Skin of body (tissue), 2 donors: ENCODE data around the gene ZBTB42. TPM values are rescaled to one million over a fixed set of nuclear protein-coding genes. Genes with fewer than 3 reads are reported as not detected.

Experiments
- DNase-seq: peaks from one replicate; lab custom pipeline; 2025; lab: John Stamatoyannopoulos, UW
- total RNA-seq: library from RNA; depleted of rRNA; stranded (reverse); fragments of >200 nt; gene quantifications from one replicate; pipeline ENCODE4 v1.2.3, GENCODE V29; 2014

Gene ZBTB42
- total RNA-seq, 1 donor from 2014 or later: 2.8 TPM

GRCh38 chr14:104769324-104770071 lies 31.4 kb upstream of the ZBTB42 start:
- DNase-seq: no peak

DNA sequence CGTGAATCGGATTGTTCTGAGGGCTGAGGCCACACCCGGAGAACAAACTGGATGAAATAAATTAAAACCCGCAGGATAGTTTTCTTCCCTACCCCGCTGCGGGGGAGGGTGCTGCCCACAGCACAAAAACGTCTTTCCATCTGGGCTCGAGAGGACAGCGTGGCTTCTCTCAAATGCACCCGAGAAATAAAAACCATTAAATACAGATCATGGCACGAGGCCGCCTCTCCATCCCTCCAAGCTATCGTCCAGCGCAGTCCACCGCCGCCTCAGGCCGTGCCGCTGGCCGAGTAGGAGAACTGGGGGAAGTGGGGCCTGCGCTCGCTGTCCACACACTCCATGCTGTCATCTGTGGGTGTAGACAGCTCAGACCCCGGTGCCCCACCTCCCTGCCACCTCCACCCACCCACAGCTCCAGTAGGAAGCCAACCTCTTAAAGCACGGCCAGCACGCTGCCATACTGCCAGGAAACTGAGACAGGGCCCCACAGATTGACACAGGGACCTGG lies 30.8 kb upstream of the ZBTB42 start:
- no peak for DNase-seq

- DNase-seq: no peak
Measured at GRCh38 chr14:104770851-104771272, 30.0 kb upstream of the ZBTB42 start.

DNA sequence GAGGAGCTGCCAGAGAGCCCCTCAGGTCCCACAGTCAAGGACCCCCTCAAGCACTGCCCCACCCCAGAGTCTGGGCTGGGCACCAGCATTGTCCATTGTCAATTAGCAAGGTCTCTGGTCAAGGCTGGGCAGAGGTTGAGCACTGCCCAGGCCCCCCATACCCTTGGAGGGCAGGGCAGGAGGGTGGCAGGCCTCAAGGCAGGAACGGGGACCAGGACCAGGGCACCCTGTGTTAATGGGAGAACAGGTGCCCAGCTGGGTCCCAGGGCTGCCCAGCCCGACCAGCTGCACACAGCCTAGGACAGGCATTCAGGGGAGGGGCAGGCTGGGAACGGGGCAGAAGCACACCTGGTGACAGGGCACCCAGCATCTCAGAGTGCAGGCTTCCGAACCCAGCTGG lies 29.5 kb upstream of the ZBTB42 start:
- DNase-seq: no peak

GRCh38 chr14:104771918-104772706 lies 28.8 kb upstream of the ZBTB42 start:
- DNase-seq: no peak

DNA sequence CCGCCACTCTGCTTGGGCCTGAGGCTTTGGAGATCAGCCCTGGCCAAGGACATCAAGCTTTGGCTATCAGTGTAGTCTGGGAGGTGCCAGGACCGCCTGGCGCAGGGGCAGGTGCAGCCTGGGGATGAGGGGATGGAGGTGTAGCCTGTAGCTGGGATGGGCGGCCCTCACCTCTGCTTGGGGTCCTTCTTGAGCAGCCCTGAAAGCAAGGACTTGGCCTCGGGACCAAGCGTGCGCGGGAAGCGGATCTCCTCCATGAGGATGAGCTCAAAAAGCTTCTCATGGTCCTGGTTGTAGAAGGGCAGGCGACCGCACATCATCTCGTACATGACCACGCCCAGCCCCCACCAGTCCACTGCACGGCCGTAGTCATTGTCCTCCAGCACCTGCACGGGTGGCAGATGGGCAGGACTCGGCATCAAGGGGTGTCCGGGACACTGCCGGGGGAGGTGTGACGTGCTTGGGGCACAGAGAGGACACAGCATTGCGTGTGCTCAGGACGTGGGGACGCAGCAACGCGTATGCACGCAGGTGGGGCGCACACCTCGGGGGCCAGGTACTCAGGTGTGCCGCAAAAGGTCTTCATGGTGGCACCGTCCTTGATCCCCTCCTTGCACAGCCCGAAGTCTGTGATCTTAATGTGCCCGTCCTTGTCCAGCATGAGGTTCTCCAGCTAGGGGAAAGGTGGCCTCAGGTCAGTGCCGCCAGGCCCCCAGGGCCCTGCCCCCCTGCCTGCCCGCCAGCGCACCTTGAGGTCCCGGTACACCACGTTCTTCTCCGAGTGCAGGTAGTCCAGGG lies 28.0 kb upstream of the ZBTB42 start:
- no peak for DNase-seq

- no peak for DNase-seq
Measured at GRCh38 chr14:104773505-104774452, 27.1 kb upstream of the ZBTB42 start.

DNA sequence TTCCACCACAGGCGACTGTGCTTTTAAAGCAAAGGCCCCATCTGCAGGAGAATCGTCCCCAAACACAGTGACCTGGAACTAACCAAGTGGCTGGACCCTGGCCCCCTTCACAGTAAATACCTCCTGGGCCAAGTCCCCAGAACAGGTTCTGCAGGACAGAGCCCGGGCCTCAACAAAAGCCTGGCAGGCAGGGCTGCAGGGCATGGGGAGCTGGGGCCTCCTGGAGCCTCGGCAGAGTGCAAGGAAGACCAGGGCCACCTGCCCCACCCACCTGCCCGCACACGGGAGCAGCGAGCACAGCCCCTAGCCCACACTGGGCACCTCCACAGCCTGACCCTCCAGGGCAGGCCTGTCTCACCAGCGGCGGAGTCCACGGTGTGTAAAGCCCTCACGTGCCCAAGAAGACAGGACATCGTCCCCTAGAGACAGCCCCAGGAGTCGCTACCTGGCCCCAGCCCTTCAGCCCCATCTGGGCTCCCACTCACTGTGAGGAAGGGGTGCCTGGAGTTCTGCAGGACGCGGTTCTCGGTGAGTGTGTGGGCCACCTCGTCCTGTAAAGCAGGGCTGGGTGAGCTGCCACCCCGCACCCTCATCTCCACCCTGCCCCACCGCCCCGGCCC lies 26.3 kb upstream of the ZBTB42 start:
- no peak for DNase-seq

DNA sequence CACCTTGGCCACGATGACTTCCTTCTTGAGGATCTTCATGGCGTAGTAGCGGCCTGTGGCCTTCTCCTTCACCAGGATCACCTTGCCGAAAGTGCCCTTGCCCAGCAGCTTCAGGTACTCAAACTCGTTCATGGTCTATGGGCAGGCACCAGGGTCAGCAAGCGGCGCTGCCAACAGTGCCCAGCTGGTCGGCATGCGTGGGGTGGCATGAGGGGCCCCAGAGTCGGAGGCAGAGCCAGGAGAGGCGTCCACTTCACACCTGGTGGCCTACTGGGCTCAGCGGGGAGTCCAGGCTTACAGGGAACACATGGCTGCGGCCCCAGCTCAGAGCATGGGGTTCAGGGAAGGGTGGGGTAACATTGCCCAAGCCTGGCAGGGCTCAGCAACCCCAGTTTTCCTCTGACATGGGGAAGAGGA lies 25.8 kb upstream of the ZBTB42 start:
- no peak for DNase-seq

- no peak for DNase-seq
Measured at GRCh38 chr14:104776481-104776880, 24.4 kb upstream of the ZBTB42 start.

GRCh38 chr14:104776961-104777807 lies 23.7 kb upstream of the ZBTB42 start:
- no peak for DNase-seq

DNA sequence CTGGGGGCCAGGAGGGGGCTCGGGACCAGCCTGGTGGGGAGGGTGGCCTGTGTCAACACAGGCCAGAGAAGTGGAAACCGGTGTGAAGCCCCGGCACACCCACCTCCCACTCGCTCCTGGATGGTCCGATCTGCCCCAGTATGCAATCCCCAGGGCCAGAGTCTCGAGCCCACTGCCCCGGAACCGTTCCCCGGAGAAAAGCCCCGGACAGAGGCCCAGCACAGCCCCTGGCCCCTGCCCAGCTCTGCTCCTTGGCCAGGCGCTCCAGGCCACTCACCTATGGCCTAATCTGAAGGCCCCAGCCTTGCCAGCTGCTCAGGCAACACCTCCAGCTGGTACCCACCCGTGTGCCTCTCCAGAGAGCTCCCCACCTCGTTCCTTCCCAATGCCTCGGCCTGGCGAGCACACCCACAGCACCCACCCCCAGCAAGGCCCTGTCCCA lies 23.1 kb upstream of the ZBTB42 start:
- no peak for DNase-seq

DNA sequence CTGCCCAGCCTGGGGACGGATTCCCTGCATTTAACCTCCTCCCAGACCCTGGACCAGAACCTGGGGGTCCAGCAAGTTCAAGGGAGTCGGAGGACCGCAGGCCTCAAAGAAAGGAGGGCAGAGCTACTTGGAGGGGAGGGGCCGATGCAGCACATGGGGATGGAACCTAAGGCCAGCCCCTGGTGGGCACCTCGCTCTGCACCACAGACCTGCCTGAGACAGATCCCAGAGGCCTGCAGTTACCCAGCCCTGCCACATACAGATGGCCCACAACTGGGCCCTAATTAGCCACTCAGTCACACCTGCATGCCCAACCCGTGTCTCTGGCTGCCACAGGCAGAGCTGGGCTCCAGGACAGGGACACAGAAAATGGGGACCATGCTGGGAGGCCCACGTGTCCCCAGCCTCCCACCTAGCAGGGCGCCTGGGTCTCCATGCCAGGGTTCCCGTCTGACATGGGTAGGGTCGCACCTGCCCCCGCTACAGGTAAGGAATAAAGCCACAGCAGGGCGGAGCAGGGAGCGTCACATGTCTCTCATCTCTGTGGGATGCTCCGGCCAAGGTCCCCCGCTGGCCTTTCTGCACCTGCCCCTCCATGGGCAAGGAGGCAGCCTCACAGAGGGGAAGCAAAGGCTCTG lies 22.1 kb upstream of the ZBTB42 start:
- no peak for DNase-seq

DNA sequence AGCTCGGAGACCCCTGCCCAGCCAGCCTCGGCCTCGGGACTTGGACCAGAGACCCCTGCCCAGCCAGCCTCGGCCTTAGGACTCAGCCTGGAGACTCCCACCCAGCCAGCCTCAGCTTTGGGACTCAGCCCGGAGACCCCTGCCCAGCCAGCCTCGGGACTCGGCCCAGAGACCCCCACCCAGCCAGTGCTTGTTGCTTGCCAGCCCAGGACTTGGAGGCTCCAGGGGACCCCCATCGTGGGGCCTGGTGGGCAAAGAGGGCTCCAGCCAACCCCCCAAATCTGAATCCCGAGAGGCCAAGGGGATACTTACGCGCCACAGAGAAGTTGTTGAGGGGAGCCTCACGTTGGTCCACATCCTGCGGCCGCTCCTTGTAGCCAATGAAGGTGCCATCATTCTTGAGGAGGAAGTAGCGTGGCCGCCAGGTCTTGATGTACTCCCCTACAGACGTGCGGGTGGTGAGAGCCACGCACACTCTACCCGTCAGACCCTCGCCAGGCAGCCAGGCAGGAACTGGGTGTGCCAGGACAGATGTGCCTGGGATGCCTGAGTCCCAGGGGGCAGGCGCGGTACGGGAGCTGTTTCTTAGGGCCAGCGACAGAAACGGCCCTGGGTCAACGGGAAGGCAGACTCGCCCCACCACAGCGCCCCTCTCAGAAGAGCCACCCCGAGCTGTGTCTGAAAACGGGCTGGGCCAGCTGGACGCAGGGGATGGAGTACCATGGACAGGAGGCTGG lies 21.0 kb upstream of the ZBTB42 start:
- DNase-seq: no peak

GRCh38 chr14:104780513-104781030 lies 20.3 kb upstream of the ZBTB42 start:
- DNase-seq: no peak

- no peak for DNase-seq
Measured at GRCh38 chr14:104781271-104782077, 19.4 kb upstream of the ZBTB42 start.
